NCI-H748 (cell line): Measurements from ENCODE around the gene DIP2B.
A peak's percentile ranks its signal among the peaks of the same experiment; 100 is the strongest.

Experiments
- DNase-seq: peaks from one replicate; lab custom pipeline; 2025; ENCODE audit not compliant: unreplicated experiment; lab: John Stamatoyannopoulos, UW

The DIP2B gene

GRCh38 chr12:50725011-50725942, 220.5 kb downstream of the DIP2B start:
- no peak for DNase-seq

GRCh38 chr12:50727466-50727865, 222.7 kb downstream of the DIP2B start:
- no peak for DNase-seq

GRCh38 chr12:50728417-50728816, 223.6 kb downstream of the DIP2B start:
- no peak for DNase-seq

DNA sequence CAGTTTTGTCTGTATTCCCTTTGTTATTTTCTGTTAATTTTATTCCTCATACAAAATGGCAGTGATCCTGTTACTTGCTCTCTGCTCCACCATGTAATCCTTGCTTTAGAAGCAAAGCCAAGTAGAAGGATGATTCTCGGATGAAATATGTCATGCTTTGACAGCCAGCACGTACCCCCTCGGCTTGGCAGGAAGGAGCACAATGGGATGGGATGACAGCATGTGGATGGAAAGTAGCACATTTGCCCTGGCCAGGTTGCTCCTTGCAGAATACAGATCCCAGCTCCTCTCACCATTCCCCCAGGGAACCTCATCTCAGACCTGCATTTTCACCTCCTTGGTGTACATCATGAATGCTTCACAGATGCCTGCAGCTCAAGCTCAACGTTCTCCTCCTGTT, 224.1 kb downstream of the DIP2B start:
- DNase-seq = no peak

- DNase-seq = no peak
Measured at GRCh38 chr12:50732591-50732990, 227.8 kb downstream of the DIP2B start.

DNA sequence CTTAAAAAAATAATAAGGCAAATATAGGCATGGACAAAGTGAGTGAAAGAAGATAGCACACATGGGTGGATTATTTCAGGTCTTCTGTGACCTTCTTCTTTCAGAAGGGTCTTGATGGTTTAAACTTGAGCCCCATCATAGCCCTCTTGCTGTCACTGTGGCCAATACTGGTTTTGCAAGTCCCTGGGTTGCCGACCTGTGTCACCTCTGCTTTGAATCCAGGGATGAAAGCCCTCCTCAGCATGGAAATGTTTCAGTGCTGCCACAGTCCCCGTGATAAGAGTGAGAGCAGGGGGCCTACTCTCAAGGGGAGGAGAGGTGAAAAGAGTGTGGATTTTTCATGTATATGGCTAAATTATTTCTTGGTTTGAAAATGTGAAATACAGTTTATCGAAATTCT, 228.9 kb downstream of the DIP2B start:
- DNase-seq = no peak

GRCh38 chr12:50734409-50735263, 229.9 kb downstream of the DIP2B start:
- DNase-seq = peak; percentile 52

- no peak for DNase-seq
Measured at GRCh38 chr12:50739611-50740010, 234.8 kb downstream of the DIP2B start.

DNA sequence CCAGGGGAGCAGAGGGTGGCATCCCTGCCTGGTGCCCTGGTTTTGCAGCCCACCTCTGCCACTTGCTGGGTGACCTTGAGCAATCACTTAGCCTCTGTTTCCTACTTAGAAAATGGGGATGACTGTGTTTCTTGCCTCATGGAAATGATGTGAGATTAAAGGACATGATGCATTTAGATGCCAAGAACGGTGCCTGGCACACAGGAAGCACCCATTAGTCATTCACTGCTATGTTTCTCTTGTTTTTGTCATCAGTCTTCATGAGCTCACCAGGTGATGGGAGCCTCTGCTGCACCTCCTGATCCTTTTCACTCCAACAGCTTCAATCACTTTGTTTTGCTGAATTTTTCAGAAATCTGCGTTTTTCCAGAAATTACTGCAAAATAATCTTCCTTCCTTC, 235.5 kb downstream of the DIP2B start:
- DNase-seq = no peak

- no peak for DNase-seq
Measured at GRCh38 chr12:50742776-50743175, 238.0 kb downstream of the DIP2B start.

DNA sequence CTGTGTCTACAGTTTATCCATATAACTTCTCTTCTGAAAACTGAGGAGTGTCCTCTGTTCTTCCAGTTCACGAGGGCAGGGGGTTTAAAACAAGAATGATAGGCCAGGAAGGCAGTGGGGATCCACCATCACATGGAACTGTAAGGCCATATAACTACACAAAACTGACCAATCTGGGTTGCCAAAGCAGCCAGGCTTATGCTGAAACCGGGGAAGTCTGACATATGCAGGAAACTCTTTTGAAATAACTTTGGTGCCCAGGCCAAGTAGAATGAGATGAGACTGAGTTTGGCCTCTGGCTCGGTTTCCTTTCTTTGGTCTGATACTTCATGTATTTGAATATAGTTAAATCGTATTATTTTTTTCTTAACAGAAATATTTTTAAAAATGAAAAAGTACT, 241.1 kb downstream of the DIP2B start:
- DNase-seq = no peak

GRCh38 chr12:50746431-50746830, 241.6 kb downstream of the DIP2B start:
- no peak for DNase-seq

DNA sequence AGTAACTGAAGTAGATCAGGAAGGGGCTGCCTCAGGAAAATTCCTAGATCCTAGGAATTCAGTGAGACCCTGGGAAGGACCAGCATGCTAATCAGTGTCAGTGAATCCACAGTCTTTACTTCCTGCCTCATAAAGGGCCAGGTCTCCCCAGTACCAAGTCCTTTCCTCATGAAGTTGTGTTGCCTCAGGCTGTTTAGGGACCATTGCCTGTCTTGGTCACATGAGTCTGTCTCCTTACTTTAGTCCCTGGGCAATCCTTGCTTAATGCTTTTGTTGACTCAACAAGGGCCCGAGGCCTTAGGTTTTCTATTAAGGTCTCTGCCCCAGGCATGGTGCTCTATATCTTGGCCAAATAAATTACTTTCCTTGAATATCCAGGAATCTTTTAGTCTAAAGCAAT, 243.0 kb downstream of the DIP2B start:
- no peak for DNase-seq

- DNase-seq = no peak
Measured at GRCh38 chr12:50749459-50749882, 244.7 kb downstream of the DIP2B start.

DNA sequence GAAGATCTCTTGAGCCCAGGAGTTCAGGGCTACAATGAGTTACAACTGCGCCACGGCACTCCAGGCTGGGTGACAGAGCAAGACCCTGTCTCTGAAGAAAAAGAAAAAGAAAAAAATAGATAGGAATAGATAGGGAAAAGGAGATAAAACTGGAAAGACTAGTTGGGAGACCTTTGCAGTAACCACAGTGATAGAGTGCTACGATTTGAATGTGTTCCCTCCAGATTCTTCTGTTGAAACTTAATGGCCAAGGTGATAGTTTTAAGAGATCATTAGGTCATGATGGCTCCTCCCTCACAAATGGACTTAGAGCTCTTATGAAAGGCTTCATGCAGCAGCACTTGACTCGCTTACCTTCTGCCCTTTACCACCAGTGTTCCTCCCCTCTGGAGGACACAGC, 245.6 kb downstream of the DIP2B start:
- DNase-seq = no peak

GRCh38 chr12:50751948-50752721, 247.3 kb downstream of the DIP2B start:
- no peak for DNase-seq

- DNase-seq = no peak
Measured at GRCh38 chr12:50753232-50753769, 248.5 kb downstream of the DIP2B start.

DNA sequence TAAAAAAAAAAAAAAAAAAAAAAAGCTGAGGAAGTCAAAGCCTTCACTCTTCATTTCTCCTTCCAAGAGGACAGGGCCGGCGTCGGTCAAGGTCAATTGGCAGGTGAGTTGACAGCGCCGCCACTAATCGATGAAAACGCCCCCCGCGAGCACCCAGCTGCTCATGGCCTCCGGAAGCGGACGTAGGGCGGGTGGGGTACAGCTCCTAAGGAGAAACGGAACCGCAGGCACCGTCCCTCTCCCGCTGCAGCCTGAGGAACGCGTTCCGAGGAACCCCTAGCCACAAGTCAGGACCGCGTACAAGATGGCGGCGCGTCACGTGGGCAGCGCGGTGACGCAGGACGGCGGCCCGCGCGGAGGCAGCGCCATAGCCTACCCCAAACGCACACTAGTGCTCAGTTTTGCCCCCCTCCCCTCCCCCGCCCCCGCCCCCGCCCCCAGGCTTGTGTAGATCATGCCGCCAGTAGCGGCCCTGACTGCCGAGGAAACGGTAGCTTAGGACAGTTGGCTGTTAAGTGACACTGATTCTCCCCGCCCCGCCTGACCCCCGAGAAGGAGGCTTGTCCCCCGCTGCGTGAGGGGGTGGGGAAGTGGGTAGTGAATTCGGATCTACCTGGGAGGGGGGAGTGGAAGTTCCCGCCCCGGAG, 259.0 kb downstream of the DIP2B start, which contains the start of gene ATF1:
Gene ATF1, plus strand, starts transcription at position 463 of the 647 bp plus-strand sequence. CDS start 16,045 bp downstream, outside the sequence.
- DNase-seq = peak; percentile 96

DNA sequence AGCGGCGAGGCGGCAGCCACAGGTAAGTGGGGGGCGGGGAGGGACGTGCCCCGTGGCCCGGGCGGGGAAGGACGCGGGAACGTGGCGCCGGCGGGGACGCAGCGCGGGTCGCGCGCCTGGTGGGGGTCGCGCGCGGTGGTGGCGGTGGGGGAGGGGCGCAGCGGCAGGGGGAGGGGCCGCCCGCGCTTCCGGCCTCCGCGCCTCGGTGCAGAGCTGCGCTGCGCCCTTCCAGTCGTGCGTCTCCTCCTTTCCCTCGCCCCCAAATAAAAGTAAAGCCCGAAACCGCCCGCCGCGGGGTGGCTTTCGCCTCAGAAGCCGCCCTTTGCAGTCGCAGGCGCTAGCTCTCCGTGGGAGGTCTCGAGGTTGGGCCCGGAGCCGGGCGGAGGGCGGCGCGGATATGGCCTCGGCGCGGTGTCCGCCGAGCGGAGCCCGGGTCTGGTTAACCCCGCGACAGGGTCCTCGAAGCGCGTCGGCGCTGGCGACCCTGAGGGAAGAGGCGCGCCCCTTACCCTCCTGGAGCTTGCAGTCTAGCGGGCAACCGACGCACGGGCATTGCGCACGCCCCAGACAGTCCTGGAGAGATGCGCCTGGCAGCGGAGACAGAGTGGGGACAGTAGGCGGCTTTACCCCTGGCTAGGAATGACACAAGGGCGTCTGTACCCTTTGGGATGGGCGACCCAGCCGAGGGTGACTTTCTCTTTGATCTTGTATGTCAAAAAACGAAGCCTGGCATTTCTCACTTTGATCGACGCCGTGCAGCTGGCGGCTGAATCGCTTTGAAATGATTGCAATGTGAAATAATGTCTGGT, 259.7 kb downstream of the DIP2B start:
- DNase-seq = peak; percentile 78
